Measurements from ENCODE around the gene ZNF333.

- TF ChIP-seq CTCF (conservative IDR thresholded peaks at IDR 0.05) (no peak), ZFX (IDR thresholded peaks at IDR 0.05) (no peak)
These were observed 19.4 kb upstream of the ZNF333 start for GRCh38 chr19:14670408-14670807.
